Stimulated activated CD4-positive, alpha-beta T cell treated with anti-CD3 and anti-CD28 coated beads, TNF-alpha, amount 100 ng/mL, for 48 hours (primary cell): ENCODE data around the gene FAM118B.

Experiments used
- DNase-seq, 3 donors: peaks; one replicate each; pipeline ENCODE4 v3.0.0-alpha.2; 2020; ENCODE audit warnings: low read depth in 3 of 3

Gene FAM118B

GRCh38 chr11:126311401-126312291, 100.1 kb downstream of the FAM118B start:
- no peak for DNase-seq
